HG03097 (cell line): ENCODE data around the gene SNRNP25.
A peak's percentile ranks its signal among the peaks of the same experiment; 100 is the strongest.

Experiments used
- ATAC-seq: cut with Tn5 transposase; IDR thresholded peaks from one replicate; pipeline ENCODE4 v1.9.1; 2021; ENCODE audit not compliant: unreplicated experiment, low FRiP score

The SNRNP25 gene

DNA sequence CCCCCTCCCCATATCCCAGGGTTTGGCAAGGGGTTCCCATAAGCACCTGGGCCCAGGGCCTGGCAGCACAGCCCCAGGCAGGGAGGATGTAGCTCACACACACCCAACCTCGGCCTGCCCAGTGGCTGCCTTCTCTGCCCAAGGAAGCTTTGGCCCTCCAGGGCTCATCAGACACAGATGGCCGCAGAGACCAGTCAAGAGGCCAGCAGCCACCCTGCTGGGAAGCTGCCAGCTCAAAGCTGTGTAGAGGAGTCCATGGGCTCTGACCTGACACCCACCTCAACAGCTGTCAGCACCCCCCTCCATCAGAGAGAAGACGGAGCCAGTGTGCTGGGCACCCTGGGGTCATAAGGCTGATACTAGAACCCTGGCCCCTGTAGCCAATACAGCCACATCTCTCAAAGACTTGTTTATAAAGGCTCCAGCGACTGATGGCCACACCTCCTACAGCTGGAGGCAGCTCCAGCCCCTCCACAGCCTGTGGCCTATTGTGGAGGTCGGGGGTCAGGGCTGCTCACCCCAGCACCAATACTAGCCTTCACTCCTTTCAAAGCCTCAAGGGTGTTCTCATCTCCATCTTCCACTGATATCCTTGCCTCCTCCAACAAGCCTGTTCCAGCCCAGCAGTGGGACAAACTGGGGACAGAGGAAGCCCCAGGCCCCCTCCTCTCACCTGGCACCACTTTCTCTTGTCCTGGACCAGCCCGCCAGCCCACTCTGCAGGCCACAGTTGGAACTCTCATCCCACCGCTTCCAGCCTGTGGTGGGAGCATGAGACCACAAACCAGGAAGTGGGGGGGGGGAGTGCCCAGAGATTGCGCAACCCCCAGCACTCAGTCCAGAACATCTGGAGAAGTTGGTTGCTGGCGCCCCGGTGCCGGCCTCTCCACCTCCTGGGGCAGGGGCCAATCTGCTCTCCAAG lies 22.2 kb downstream of the SNRNP25 start:
- ATAC-seq, result no peak

DNA sequence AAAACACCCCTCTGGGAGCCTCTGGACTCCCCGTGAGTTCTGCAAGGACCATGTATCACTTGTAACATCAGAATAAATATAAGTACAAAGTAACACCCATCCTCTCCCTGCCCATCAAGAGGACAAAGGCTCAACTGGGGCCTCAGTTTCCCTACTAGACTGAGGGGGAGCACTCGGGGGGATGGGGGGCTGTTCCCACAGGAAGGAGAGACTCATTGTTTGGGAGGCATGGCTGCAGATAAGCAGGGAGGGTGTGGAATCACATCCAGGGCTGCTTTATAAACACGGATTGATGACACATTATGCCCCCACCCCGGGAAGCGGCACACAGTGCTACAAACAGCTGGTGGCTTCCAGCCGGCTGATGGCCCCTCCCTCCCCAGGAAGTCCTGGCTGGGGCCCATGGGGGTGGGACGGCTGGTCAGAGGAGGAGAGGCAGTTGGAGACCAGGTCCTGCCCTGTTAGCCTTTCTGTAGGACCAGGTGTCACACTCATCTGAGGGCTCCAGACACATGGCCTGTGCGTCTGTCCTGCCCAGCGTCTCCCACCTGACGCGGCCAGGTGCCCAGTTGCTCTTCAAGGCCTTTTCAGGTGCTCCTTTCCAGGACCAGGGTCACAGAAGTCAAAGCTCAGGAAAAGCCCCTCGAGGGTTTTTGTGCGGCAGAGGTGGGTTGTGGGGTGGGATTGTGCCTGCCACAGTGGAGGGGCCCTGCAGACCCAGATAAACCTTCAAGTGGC lies 23.1 kb downstream of the SNRNP25 start:
- no peak for ATAC-seq

- ATAC-seq, result peak; percentile 20
These were observed 23.7 kb downstream of the SNRNP25 start for GRCh38 chr16:77273-77806.

DNA sequence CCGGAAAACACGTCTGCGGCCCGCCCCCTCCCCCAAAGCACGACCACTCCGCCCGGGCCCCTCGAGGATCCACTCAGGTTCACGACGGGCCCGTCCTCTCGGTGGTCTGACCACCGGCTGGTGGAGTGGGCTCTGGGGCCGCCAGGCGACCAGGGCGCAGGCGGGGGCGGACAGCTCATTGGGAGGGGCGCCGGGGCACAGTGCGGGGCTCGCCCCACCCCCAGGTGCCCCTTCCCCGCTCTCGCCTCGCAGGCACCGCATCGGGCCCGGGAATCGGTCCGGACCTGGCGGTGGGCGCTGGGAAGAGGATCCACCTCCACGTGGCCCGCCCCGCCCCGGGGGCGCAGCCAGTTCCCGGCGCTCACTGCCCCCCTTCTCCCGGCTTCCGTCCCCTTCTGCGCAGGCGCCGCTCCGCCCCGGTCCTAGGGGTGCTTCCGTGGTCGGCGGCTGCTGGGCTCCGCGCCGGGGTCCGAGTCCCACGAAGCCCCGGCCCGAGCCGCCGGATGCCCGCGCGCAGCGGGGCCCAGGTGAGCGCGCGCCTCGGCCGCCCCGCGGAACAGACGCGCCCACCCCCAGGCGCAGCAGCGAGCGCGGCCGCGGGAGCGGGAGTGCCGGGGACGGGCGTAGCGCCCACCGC lies 24.3 kb downstream of the SNRNP25 start, which contains the start of gene MPG:
TSS of gene MPG (plus strand) at position 419 of the 637 bp plus-strand sequence. CDS start at position 504, 85 bp downstream.
- ATAC-seq, result peak; percentile 51

DNA sequence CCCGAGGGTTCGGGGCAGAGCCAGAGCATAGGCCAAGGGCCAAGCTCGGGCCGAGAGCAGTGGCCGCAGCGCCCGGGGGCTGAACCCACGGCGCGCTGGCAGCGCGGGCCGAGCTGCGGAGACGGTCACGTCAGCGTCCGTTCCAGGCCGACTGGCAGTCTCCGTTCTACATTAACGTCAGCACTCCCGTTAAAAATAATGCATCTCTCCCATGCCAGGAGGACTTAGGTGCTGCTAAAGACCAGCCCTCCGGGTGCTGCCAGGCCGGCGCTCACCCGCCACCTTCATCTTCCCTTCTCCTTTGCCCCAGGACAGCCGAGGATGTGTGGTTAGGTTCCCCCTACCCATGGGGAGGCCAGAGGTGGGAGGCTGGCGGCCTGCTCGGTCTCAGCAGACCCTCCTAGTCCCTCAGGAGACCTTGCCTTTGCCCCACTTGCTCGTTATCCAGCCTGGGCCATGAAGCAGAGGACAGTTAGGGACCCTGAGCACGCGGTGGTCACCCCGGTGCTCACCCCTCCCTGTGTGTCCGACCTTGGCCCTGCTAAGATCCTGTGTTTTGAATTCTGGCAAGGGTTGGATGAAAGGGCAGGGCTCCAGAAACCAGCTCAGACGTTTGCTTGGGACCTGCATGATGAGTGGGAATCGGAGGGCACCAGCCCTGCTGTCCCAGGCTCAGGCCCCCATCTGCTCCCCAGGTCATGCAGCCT lies 25.0 kb downstream of the SNRNP25 start:
- peak; percentile 25 for ATAC-seq

DNA sequence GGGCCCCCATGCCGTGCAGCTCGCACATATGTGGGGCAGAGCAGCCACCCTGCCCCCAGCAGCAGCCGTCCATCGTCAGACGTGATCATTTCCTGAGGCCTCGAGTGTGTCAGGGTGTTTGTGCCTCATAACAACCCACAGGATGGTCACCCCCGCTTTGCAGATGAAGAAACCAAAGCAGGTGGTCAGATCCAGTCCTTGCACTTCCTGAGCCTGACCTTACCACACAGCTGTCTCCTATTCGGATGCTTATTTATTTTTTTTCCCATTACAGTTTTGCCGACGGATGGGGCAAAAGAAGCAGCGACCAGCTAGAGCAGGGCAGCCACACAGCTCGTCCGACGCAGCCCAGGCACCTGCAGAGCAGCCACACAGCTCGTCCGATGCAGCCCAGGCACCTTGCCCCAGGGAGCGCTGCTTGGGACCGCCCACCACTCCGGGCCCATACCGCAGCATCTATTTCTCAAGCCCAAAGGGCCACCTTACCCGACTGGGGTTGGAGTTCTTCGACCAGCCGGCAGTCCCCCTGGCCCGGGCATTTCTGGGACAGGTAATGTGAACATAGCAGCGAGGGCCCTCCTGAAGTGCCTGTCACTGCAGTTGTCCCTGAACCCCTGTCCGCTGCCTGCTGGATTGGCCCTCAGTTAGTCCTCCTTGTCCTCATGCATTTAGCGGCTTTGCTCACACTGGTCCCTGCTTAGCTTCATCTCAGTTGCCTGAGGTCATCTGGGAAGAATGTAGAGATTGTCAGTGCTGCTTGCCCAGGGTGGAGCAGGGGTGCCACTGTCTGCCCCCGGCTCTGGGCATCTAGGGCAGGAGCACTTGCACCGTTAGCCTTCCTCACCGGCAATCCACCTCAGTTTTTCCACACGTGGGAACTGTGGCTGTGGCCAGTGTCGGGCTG lies 25.8 kb downstream of the SNRNP25 start:
- no peak for ATAC-seq

- ATAC-seq, result no peak
These were observed 29.5 kb downstream of the SNRNP25 start for GRCh38 chr16:83060-83603.

DNA sequence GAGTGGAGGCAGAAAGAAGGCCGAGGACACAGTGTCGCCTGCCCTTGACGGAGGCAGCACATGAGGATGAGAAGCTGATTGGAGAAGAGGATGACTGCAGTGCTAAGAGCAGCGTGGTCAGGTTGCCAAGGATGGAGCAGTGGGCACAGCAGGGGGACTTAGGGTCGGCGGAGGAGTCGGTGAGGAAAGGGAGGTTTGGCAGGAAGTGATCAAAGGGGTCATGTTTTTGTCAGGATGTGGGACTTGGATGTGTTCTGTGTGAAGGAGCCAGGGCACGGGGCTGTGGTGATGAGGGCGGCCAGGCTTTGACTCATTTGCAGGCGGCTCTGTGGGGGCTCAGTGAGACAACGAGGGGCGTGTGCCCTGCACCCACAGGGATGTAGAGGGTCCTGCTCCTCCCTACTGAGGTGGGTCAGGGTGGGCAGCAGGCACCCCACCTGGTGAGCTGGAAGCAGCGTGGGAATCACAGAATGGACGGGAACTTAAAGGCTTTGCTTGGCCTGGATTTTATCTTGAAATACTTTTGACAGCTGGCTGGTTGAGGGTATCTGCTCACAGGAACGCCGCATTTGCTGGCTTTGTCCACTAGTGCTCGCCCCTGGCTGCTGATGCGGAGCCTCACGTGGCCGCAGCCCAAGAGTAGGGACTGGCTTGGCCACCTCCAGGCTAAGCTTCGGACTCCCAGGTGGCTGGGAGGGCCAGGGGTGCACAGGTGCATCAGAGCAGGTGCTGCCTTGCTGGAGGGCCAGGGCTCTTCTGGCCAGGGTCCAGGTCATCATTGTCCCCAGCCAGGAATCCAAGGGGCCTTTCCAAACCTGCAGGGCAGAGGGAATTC lies 30.4 kb downstream of the SNRNP25 start:
- no peak for ATAC-seq

GRCh38 chr16:84718-85406 lies 31.2 kb downstream of the SNRNP25 start:
- peak; percentile 57 for ATAC-seq

GRCh38 chr16:85407-85782 lies 31.8 kb downstream of the SNRNP25 start:
- ATAC-seq, result no peak

DNA sequence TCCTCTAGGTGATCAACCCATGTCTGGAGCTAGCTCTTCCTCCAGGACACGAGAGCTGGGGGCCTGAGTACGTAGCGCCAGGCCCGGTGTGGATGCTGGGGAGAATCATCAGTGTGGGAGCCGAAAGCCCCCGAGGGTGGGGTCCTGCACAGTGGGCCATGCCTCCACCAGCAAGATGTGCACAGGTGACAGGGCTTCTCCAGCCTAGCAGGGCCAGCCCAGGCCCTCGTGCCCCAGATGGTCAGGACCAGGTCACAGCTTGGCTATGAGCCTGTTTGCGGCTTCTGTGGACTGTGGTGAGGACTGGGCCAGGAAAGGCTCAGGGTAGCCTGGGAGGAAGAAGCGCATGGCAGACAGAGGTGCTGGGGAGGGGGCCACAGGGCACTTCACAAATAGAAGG lies 32.2 kb downstream of the SNRNP25 start:
- no peak for ATAC-seq

- no peak for ATAC-seq
These were observed 32.9 kb downstream of the SNRNP25 start for GRCh38 chr16:86483-86952.

DNA sequence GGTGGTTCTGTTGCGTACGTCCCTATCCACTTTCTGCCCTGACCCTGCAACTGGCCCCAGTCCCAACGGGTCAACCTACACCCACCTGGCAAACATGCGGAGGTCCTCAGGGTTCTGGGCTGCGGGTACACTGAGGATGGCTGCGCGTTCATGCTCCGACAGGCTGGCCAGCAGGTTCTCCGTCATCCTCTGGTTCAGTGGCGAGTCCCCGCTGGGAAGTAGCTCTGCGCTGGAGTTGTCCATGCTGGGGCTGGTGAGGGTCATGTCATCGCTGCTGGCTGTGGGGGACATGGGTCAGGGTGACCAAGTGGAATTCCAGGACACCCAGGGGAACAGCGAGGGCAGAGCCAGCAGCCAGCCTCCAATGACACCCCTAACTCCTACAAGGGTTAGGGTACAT lies 35.0 kb downstream of the SNRNP25 start:
- ATAC-seq, result no peak

DNA sequence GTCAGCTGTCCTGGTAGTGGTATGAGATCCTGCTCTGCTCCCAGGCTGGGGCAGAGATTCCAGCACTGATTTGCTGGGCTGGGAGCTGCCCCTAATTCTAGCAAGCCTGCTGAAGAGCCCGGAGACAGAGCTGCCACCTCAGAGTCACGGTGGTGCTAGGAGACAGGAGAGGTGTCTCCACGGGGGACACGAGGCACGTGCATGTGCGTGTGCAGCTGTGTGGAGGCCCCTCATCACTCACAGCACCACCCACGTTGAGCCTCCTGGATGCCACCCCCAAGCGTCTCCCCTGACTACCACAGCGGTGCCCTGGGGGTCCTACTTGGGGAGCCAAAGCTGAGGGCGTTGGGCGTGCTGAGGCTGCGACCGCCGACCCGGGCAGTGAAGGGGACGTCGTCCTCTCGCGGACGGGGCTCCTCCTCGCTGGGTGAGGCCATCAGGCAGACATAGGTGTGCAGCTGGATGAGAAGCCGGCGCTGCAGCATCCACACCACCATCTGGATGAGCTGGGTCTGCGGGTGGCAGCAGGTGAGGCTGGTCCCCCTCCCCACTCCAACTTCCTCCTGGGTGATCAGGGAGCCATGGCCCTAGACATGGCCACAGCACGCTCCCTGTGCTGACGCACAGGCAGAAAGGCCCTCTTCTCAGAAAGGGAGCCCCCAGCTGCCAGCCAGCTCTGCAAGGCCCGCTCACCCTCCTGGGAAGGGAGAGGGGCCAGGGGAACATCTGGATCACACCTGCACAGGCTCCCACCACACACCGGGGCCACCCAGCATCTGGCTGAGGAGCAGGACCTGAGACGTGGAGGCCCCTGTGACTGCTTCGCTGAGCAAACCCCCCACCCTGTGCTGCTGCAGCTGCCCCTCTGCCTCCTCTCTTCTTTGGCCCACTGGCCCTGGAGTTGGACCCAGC lies 36.0 kb downstream of the SNRNP25 start:
- ATAC-seq, result no peak

DNA sequence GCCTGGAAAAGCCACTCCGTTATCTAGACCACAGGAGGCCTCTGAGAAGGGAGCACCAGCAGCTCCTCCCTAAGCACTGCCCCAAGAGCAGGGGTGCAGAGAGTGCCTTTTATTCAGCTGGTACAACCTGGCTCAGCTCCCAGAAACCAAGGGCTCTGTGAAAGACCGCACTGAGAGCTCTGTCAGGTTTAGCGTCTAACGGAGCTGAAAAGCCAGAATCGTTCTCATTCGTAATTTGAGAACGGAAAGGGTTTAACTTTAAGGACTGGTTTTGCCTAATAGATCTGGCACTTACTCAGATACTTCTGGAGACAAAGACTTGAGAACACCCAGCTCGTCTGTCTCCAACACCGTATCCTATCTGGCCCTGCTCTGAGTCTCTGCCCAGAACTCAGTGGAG lies 37.9 kb downstream of the SNRNP25 start:
- ATAC-seq, result no peak
